SH-SY5Y (cell line): ENCODE data around the gene NDUFS7.

Experiments
- GATA2 ChIP-seq: IDR thresholded peaks from 2 replicates; pipeline ENCODE4 v1.6.1; 2011; ENCODE audit warnings: mild to moderate bottlenecking, low read depth, low read length
- GATA3 ChIP-seq: IDR thresholded peaks from 2 replicates; pipeline ENCODE4 v1.6.1; 2011; ENCODE audit warnings: low read depth, mild to moderate bottlenecking, low read length, moderate library complexity

The NDUFS7 gene

GRCh38 chr19:1441677-1442438 lies 58.2 kb downstream of the NDUFS7 start:
- TF ChIP-seq GATA3 (no peak), GATA2 (no peak)
